ENCODE measurements around the gene DPEP3.
A peak's percentile ranks its signal among the peaks of the same experiment; 100 is the strongest.

DNA sequence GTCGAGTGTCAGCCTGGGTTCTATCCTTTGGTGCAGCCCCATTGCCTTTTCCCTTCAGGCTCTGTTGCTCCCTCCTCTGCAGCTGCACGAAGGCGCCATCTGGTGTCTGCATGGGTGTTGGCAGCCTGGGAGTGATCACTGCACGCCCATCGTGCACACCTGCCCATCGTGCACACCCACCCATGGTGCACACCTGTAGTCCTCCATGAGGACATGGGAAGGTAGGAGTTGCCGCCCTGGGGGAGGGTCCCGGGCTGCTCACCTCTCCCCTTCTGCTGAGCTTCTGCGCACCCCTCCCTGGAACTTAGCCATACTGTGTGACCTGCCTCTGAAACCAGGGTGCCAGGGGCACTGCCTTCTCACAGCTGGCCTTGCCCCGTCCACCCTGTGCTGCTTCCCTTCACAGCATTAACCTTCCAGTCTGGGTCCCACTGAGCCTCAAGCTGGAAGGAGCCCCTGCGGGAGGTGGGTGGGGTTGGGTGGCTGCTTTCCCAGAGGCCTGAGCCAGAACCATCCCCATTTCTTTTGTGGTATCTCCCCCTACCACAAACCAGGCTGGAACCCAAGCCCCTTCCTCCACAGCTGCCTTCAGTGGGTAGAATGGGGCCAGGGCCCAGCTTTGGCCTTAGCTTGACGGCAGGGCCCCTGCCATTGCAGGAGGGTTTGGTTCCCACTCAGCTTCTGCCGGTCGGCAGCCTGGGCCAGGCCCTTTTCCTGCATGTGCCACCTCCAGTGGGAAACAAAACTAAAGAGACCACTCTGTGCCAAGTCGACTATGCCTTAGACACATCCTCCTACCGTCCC is 51.5 kb downstream of the DPEP3 start:
- TF ChIP-seq, protein P1, sequence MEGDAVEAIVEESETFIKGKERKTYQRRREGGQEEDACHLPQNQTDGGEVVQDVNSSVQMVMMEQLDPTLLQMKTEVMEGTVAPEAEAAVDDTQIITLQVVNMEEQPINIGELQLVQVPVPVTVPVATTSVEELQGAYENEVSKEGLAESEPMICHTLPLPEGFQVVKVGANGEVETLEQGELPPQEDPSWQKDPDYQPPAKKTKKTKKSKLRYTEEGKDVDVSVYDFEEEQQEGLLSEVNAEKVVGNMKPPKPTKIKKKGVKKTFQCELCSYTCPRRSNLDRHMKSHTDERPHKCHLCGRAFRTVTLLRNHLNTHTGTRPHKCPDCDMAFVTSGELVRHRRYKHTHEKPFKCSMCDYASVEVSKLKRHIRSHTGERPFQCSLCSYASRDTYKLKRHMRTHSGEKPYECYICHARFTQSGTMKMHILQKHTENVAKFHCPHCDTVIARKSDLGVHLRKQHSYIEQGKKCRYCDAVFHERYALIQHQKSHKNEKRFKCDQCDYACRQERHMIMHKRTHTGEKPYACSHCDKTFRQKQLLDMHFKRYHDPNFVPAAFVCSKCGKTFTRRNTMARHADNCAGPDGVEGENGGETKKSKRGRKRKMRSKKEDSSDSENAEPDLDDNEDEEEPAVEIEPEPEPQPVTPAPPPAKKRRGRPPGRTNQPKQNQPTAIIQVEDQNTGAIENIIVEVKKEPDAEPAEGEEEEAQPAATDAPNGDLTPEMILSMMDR (IDR thresholded peaks at IDR 0.05): peak; percentile 65 to 92 (median 83)
- TF ChIP-seq POLR2A (IDR thresholded peaks at IDR 0.05): no peak

All from esophagus squamous epithelium (tissue), 4 donors.